HEK293 (cell line): ENCODE data around the gene CNTNAP5.

ENCODE experiments used
- CTCF ChIA-PET: fragments of 350-600 bp; formaldehyde crosslinking; extraction: SDS; loops from one replicate; lab custom pipeline; 2021; ENCODE audit warnings: antibody characterized with exemption; lab: Yijun Ruan, JAX
- POLR2A ChIA-PET: fragments of 300-600 bp; formaldehyde crosslinking; extraction: SDS; loops from one replicate; lab custom pipeline; 2020; ENCODE audit warnings: antibody characterized with exemption, inconsistent platforms; lab: Yijun Ruan, JAX
- H3K27ac ChIP-seq: fragments of 200-500 bp; sonication (Bioruptor generic); 2 replicates; pipeline ENCODE4 v1.5.1; 2014; ENCODE audit warnings: low read depth, low read length, control low read depth, inconsistent platforms; ENCODE audit errors: extremely low read depth
- H3K36me3 ChIP-seq, 2 experiments: fragments of 200-500 bp in 1 of 2; sonication (Bioruptor generic) in 1 of 2; 1 replicate in 1 of 2; 2 replicates in 1 of 2; pipeline ENCODE4 v1.5.1; 2014 to 2017; ENCODE audit warnings: inconsistent platforms in 2 of 2, low read length in 2 of 2; ENCODE audit not compliant: control insufficient read depth in 2 of 2, insufficient read depth in 1 of 2
- H3K4me1 ChIP-seq: fragments of 200-500 bp; sonication (Bioruptor generic); 2 replicates; pipeline ENCODE4 v1.5.1; 2014; ENCODE audit warnings: mild to moderate bottlenecking, low read length, inconsistent platforms; ENCODE audit not compliant: control insufficient read depth, insufficient read depth
- H3K4me3 ChIP-seq: 2 replicates; pipeline ENCODE4 v1.5.1; 2011; ENCODE audit warnings: low read depth, mild to moderate bottlenecking, control low read depth, low read length, moderate library complexity
- H3K9me3 ChIP-seq: fragments of 200-500 bp; sonication (Bioruptor generic); 2 replicates; pipeline ENCODE4 v1.5.1; 2014; ENCODE audit warnings: low read depth, low read length, inconsistent platforms; ENCODE audit not compliant: control insufficient read depth, insufficient read depth
- GFI1B ChIP-seq: fragments of 450-650 bp; formaldehyde crosslinking; IDR thresholded peaks from 2 replicates; pipeline ENCODE4 v1.5.1; 2016; ENCODE audit warnings: missing biosample characterization, missing genetic modification characterization
- MZF1 ChIP-seq: fragments of 450-650 bp; formaldehyde crosslinking; IDR thresholded peaks from 2 replicates; pipeline ENCODE4 v1.5.1; 2017; ENCODE audit warnings: missing biosample characterization, missing genetic modification characterization, borderline replicate concordance
- ZBTB1 ChIP-seq: fragments of 450-650 bp; formaldehyde crosslinking; IDR thresholded peaks from 2 replicates; pipeline ENCODE4 v1.5.1; 2016; ENCODE audit warnings: missing biosample characterization, missing genetic modification characterization
- ZBTB20 ChIP-seq: fragments of 450-650 bp; formaldehyde crosslinking; IDR thresholded peaks from 2 replicates; pipeline ENCODE4 v1.5.1; 2016; ENCODE audit warnings: missing biosample characterization, missing genetic modification characterization
- ZNF112 ChIP-seq: fragments of 450-650 bp; formaldehyde crosslinking; IDR thresholded peaks from 2 replicates; pipeline ENCODE4 v1.5.0; 2017; ENCODE audit warnings: missing biosample characterization, missing genetic modification characterization
- ZNF169 ChIP-seq: fragments of 450-650 bp; formaldehyde crosslinking; IDR thresholded peaks from 2 replicates; pipeline ENCODE4 v1.5.1; 2016; ENCODE audit warnings: missing biosample characterization, missing genetic modification characterization
- ZNF174 ChIP-seq: fragments of 450-650 bp; formaldehyde crosslinking; IDR thresholded peaks from 2 replicates; pipeline ENCODE4 v1.5.0; 2017; ENCODE audit warnings: missing biosample characterization, mild to moderate bottlenecking, missing genetic modification characterization
- ZNF2 ChIP-seq: fragments of 450-650 bp; formaldehyde crosslinking; IDR thresholded peaks from 2 replicates; pipeline ENCODE4 v1.5.1; 2016; ENCODE audit warnings: missing biosample characterization, missing genetic modification characterization
- ZNF239 ChIP-seq: fragments of 450-650 bp; formaldehyde crosslinking; IDR thresholded peaks from 2 replicates; pipeline ENCODE4 v1.5.1; 2016; ENCODE audit warnings: missing biosample characterization, missing genetic modification characterization
- ZNF266 ChIP-seq: fragments of 450-650 bp; formaldehyde crosslinking; IDR thresholded peaks from 2 replicates; pipeline ENCODE4 v1.5.1; 2016; ENCODE audit warnings: missing biosample characterization, missing genetic modification characterization, low read depth
- ZNF302 ChIP-seq: fragments of 450-650 bp; formaldehyde crosslinking; IDR thresholded peaks from 2 replicates; pipeline ENCODE4 v1.5.1; 2016; ENCODE audit warnings: missing biosample characterization, missing genetic modification characterization, low read depth
- ZNF558 ChIP-seq: fragments of 450-650 bp; formaldehyde crosslinking; IDR thresholded peaks from 2 replicates; pipeline ENCODE4 v1.5.1; 2016; ENCODE audit warnings: missing biosample characterization, missing genetic modification characterization
- ZNF639 ChIP-seq: fragments of 450-650 bp; formaldehyde crosslinking; IDR thresholded peaks from 2 replicates; pipeline ENCODE4 v1.5.1; 2016; ENCODE audit warnings: missing biosample characterization, missing genetic modification characterization
- ZNF664 ChIP-seq: fragments of 450-650 bp; formaldehyde crosslinking; IDR thresholded peaks from 2 replicates; pipeline ENCODE4 v1.5.1; 2016; ENCODE audit warnings: missing biosample characterization, missing genetic modification characterization
- ZNF747 ChIP-seq: fragments of 450-650 bp; formaldehyde crosslinking; IDR thresholded peaks from 2 replicates; pipeline ENCODE4 v1.5.1; 2016; ENCODE audit warnings: missing biosample characterization, missing genetic modification characterization

CNTNAP5 gene

GRCh38 chr2:124547700-124548099, 522.6 kb downstream of the CNTNAP5 start:
- Histone ChIP-seq H3K9me3 (no peaks in the 10 kb centered on the region), H3K4me1 (no peaks in the 10 kb centered on the region), H3K4me3 (no peak overlapping the region), H3K36me3 (no peaks in the 10 kb centered on the region), H3K27ac (no peak overlapping the region)
- TF ChIP-seq ZNF266 (tag by site-specific recombination) (no peak), MZF1 (tag by site-specific recombination) (no peak), ZNF169 (tag by site-specific recombination) (no peak), GFI1B (tag by site-specific recombination) (no peak)
- CTCF ChIA-PET = no interaction called here
- POLR2A ChIA-PET = no interaction called here

- TF ChIP-seq ZBTB1 (no peak), ZBTB20 (tag by site-specific recombination) (no peak), ZNF2 (tag by site-specific recombination) (no peak), ZNF639 (tag by site-specific recombination) (no peak), ZNF174 (tag by site-specific recombination) (no peak), GFI1B (tag by site-specific recombination) (no peak)
- Histone ChIP-seq H3K27ac (no peak overlapping the region), H3K9me3 (no peaks in the 10 kb centered on the region), H3K4me3 (no peak overlapping the region), H3K4me1 (no peaks in the 10 kb centered on the region), H3K36me3 (no peaks in the 10 kb centered on the region)
- ChIA-PET CTCF (no interaction called here), POLR2A (no interaction called here)
These were observed 533.3 kb downstream of the CNTNAP5 start for GRCh38 chr2:124558277-124558905.

GRCh38 chr2:124559236-124559635, 534.1 kb downstream of the CNTNAP5 start:
- no peak for TF ChIP-seq ZNF664
- no peak for TF ChIP-seq ZNF239 (tag by site-specific recombination)
- Histone ChIP-seq H3K9me3 (no peaks in the 10 kb centered on the region), H3K4me3 (no peak overlapping the region), H3K36me3 (no peaks in the 10 kb centered on the region), H3K4me1 (no peaks in the 10 kb centered on the region), H3K27ac (no peak overlapping the region)
- ChIA-PET CTCF (no interaction called here), POLR2A (no interaction called here)

- CTCF ChIA-PET = interaction anchor here (1.0 kb wide), 1 partner anchor 15 kb away, joined by 3 read pairs; no protein-coding TSS in a partner anchor
- TF ChIP-seq ZNF558 (tag by site-specific recombination) (no peak), ZNF747 (tag by site-specific recombination) (no peak), ZNF112 (tag by site-specific recombination) (no peak), ZNF302 (tag by site-specific recombination) (no peak)
- H3K4me3 ChIP-seq = no peak overlapping the region
- H3K36me3 ChIP-seq = no peaks in the 10 kb centered on the region
- POLR2A ChIA-PET = no interaction called here
- no peak overlapping the region for H3K27ac ChIP-seq
- H3K9me3 ChIP-seq = no peaks in the 10 kb centered on the region
- H3K4me1 ChIP-seq = no peaks in the 10 kb centered on the region
These were observed 535.6 kb downstream of the CNTNAP5 start for GRCh38 chr2:124560592-124561112.
